ENCODE results near the gene ATL3.
"Not testable (repeated sequence)": the region's sequence is repeated elsewhere in the genome, so short reads cannot be mapped to it uniquely, and the experiment has no call there.

The ATL3 gene

DNA sequence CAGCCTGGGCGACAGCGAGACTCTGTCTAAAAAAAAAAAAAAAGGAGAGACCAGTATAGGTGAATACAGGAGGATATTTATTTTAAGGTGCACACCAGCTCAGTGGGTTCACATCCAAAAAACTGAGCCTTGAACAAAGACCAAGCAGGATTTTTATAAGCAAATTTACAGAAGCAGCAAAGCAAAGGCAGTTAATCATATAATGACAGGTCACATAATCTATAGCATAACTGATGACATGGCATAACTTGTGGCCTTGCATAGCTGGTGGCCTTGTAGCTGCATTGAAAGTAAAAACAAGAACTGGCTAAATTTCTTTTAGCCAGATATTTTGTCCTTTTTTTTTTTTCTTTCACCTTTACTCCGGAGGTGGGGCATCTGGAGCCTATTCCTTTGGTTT lies 54.2 kb downstream of the ATL3 start:
- DNase-seq: no peak

DNA sequence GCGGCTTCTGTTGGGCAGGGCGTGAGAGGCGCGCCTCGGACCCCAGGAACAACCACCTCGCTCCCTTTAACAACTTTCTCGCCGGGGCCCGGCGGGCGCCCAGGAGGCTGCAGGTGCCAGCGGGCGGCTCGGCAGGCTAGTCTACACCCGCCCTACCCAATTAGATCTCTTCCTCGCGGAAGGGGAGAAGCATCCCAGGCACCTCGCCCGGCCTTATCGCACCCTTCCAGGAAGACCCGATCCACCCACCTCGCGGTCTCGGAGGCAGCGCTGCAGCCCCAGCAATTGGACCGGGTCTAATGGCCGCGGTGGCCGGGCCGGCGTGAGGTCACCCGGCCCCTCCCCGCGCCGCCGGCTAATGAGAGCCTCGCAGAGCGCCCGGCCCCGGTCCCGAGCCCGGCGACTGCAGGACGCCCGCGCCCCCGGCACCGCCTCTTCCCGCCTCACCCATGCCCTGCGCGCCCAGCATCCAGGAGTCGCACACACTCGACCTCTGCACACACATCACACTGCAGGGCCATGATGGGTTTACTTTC lies 57.0 kb downstream of the ATL3 start, which contains the start of gene PLAAT3:
Gene PLAAT3 (minus strand): TSS at position 298 of the 536 bp plus-strand sequence. CDS start 419 bp downstream, outside the sequence.
- peak; percentile 15 to 39 for DNase-seq

DNA sequence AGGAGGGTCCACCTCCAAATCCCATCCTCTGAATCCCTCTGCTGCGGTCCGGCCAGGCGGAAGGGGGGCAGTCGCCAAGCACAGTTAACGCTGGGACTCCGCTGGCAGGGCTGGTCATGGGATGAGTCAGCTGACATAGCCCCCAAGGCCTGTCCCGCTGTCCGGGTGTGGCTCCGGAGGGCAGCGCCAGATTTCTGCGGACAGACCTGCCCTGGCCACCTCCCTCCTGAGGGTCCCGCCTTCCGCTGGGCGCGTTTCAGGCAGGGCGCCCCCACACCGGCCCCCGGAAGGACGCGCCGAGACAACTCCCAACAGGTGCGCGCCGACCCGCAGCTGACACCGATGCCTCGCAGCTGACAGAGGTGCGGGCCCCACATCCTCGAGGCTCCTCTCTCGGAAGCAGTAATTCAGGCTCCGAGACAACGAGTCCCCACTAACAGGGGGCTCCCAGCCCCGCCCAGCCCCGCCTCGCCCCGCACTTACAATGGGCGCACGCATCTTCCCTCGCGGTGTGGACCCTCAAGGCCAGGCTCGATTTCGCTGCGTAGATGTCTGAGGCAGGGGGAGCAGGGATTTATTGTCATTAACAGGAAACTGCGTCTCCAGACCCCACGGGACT lies 57.5 kb downstream of the ATL3 start:
- DNase-seq: peak in 1 of 2 experiments; percentile 5

DNA sequence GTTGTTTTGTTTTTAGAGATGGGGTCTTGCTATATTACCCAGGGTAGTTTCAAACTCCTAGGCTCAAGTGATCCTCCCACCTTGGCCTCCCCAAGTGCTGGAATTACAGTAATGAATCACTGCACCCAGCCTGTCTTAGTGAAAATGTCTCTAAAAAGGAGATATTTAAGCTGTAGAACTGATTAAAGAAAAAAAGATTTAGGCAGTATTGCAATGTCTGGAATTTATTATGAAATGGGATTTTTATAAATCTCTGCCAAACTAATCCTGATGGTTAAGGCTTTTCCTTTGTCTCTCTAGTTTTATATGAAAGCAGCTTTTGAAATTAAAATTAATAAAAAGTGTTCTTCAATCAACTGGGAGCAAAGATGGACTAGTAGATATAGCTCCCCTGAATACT lies 59.0 kb downstream of the ATL3 start:
- DNase-seq: no peak

DNA sequence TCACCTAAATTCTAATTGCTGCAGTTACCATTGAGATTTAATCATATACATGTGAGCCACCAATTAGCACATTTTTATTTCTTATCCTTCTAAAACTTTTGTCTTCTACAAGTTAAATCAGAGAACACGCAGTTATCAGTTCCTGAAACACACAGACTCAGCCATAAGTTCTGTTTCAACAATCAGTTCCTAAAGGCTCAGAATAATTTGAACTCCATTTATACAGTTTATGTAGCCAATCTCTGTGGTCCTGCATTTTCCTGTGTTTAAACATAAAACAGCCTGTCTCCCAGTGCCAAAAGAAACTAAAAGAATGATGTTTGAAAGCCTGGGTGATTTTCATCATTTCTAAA lies 59.8 kb downstream of the ATL3 start:
- no peak for DNase-seq

DNA sequence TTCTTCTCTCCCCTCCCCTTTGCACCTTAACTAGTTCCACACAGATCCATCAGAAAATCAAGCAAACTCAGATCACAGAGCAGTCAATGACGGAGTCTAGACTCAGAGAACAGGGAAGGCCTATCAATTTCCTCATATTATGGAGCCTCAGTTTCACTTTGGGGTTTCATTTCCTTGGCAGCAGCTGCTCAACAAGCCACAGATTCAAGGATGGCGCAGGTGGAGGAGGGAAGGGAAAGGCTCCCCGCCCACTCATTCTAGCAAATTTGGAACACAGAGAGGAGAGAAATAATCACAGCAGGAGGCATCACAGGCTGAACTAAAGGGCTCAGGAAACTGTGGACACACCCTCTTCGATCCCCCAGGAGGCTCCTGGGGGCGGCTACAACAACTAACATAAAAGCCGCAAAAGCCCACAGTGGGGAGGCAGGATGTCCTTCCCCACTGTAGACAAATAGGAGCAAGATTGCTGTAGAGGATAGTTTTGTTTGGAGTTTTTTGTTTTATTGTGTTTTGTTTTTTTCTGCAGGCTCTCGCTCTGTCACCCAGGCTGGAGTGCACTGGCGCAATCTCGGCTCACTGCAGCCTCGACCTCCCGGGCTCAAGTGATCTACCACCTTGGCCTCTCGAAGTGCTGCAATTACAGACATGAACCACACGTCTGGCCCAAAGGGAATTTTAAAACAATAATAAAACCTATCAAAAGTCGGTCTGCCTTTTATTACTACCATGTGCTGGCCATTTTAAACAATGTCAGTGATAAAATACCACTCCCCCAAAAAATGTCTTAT lies 60.4 kb downstream of the ATL3 start:
- no peak for DNase-seq

DNA sequence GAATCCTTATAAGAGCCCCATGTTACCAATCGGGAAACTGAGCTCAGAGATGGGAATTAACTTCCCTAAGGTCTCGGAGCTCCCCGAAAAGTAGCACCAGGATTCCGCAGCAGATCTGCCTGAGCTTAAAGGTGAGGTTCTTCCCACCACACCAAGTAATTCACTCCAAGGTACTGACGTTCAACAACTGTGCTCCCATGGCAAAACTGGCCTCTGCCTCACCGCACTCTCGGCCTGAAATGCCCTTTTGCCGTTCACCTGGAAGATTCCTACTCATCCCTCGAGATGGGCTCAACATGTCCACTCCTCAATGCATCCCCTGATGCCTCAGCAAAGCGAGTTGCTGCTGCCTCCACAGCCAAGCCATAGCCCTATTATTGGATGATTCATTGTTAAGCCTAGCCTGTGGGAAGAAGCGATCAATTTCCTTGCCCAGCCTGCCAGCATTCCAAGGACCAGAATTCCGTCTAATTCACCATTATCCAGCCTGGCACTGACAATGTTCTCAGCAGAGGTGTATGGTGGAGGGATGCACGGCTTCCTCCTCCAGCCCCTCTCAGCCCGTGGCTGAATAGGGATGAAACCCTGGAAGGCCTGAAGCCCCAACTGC lies 61.1 kb downstream of the ATL3 start:
- DNase-seq: no peak

DNA sequence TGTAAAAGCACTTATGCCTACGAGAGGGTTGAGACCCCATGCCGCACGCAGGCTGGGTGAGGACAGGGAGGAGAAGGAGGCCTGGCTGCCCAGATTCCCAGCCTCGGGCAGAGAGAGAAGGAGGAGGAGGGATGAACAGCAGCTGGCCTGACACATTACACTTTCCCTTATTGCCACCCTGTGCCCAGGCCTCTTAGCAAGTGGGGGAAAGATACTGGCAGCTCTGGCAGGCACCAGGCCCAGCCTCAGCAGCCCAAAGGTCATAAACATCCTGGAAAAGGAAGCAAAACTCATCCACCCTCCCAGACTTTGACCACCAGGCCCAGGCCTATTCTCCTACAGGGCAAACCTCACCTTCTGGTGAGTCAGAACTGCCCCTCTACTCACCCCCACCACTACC lies 61.6 kb downstream of the ATL3 start:
- DNase-seq: no peak

DNA sequence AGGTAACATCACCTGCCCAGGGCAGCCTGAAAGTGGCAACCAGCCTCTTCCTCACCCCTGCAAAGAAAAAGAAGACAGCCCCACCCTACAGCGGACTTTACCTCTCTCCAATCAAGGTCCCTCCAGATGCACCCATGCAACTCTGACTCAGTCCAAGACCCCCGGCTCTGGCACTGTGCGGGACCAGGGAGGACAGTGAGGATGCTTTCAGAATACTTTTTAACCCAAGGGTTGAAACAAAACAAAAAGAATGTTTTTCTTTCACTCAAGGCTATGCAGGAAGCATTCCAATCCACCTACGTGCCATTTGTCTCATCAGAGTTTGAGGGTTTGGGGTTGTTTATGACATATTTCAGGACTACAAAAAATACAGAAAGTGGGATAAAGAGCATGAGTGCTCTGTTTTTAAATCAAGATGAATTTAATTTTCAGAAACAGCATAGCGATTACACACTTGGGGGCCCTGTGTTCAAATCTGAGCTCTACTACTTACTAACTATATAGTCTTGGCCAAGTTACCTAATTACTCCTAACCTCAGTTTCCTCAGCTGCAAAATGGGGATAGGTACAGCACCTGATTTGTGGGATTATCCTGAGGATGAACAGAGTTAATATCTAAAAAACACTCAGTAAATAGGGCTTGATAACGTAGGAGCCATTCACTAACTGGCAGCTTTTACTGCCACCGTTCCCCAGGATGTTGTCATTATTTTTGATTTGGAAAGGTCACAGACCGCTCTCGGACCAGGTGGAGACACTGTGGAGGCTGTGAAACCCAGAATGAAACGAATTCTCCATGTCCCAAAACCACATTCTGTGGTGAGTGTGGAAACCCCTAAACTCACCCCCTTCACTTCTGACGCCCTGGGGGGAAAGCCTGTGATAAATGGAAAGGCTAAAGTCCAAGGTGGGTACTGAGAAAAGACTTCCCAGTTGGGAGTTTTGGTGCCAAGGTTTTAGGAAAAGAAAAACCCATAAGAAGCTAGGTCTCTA lies 62.5 kb downstream of the ATL3 start:
- no peak for DNase-seq

DNA sequence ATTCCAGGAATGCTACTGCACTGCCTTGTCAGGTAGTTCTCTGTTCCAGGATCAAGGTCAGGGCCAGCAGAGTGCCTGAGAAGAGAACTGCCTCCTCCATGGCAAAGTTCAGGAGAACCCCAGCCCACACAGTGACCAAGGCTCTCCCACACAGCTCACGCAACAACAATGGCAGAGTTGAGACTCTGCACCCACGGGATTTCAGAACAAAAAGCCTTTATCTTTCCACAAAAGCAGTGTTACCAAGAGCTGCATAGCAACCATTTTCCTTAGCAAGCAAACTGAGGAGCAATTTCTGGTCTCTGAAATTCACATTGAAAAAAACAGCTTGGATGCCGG lies 68.0 kb downstream of the ATL3 start:
- DNase-seq: no peak

DNA sequence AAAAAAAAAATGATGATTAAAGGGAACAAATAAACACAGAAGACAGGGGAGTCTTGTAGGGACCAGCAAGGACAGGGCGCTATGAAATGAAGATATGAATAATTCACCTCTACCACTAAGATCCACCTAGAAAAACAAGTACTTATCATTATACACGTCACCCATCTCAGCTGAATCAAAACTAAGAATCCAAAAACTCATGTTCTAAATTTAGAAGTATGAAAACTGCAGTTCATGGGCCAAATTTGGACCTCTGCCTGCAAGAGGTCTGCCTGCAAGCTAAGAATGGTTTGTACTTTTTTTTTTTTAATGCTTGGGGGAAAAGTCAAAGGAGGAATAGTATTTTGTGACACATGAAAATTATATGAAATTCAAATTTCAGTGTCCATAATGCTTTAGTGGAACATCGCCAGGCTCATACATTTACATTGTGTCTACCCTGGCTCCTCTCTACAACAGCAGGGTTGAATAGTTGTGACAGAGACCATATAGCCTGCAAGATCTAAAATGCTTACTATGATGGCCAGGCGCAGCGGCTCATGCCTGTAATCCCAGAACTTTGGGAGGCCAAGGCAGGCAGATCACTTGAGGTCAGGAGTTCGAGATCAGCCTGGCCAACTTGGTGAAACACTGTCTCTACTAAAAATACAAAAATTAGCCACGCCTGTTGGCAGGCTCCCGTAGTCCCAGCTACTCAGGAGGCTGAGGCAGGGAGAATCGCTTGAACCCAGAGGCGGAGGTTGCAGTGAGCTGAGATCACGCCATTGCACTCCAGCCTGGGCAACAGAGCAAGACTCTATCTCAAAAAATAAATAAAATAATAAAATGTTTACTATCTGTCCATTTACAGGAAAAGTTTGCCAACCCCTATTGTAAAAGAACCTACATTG lies 68.6 kb downstream of the ATL3 start:
- DNase-seq: not testable (repeated sequence)

DNA sequence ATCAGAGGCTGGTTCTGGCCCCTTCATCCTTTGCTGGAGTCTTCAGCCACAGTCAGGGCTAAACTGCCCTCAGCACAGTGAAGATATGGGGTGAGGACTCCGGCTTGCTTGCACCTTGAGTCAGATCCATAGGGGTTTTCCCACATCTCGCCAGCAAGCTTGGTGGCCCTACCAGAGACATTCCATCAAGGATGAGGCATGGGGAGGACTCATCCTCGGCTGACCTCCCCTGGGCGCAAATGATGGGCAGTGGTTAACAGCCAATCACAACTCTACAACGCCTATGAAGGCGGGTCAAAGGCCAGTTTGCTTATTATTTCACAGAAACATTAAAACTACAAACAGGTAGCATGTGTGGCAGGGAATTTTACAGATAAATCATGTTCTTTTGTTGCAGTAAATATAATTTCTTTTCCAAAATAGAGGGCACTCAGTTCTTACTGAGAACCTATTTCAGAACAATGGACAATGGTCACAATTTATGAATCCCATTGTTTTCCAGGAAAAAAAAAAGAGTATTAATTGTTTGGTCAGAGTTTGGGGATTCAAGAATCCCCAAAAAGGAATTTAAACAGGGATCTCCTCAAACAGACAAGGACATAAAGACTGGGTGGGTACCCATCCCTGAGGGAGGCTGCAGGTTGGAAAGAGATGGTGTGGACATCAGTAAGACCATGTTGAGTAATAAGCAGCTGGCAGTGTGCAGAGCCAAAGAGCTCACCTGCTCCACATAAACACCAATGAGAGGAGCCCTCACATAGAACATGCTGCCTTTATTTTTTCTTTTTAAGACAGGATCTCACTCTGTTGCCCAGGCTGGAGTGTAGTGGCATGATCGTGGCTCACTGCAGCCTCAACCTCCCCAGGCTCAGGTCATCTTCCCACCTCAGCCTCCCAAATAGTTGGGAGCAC lies 71.7 kb downstream of the ATL3 start:
- DNase-seq: no peak

DNA sequence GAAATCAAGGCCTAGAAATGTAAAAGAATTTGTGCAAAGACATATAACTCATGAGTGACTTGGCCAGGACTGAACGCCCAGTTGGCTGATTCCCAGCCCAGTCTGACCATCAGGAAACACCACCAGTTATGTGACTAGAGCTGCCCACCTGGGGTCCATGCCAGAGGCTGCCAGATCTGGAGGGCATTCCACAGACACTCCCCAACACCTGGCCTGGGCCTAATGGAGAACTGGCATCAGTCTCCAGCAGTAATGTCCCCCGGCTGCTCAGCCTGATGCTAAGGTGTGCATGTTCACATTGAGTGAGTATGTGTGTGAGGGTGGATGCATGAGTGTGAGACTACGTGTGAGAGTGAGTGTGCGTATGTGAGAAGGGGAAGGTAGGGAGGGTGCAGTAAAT lies 72.6 kb downstream of the ATL3 start:
- no peak for DNase-seq

DNA sequence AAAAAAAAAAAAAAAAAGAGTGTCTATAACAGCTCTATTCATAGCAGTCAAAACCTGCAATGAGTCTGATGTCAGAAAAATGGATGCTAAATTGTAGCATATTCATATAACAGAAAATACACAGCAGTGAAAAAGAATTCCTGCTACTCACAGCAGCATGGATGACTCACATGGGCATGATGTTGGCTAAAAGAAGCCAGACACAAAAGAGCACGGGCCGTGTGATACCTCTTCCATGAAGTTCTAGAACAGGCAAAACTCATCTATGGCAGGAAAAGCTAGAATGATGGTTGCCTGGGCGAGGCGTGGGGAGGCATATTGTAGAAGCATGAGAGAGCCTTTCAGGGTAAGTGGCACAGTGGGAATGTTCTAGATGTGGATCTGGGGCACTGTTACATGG lies 75.9 kb downstream of the ATL3 start:
- DNase-seq: no peak

DNA sequence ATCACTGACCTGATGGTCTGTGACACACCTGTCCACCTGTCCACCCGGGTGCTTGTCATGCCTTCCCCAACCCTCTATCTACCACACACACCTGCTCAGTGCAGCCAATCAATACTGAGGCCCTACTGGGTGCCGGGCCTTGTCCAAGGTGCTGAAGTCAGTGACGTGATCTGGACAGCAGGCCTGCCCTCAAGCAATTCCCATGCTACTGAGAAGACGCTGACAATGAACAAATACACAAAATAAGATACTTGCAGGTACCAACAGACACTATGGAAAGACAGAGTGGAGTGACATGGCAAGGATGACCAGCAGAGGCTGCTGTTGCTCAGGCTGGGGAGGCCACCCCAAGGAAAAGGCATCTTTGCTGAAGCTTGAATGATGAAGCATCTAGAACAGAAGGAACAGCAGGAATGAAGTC lies 78.2 kb downstream of the ATL3 start:
- DNase-seq: peak in 1 of 2 experiments; percentile 13

DNA sequence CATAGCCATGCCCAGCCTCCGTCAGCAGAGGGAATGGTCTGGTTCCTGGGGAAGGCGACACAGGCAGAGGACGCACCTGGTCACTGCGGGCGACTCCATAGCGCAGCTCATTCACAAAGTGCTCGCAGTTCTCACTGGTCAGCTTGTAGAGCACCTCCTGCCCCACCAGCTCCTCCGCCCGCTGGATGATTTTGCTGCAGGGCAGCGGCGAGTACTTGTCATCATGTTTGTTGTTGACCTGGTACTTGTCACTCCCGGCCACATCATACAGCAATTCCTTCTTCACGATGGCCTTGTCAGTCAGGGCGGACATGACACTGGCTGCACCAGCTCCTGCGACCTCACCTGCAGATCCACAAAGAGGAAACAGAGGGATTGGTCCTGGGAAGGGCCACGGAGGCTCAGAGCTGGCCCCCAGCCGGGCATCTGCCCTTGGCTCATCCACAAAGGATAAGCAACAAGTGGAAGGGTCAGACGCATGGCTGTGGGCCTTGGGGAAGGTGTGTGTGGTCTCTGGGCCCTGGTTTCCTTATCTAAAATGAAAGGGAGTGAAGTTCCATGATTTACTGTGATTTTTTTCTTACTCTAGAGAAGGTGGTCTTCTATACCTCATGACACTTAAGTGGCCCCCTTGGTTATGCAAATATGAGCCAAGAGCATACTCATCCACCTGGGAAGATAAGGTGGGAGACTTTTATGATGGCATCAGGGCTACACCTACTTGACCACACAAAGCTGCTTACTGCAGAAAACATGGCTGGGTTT lies 81.0 kb downstream of the ATL3 start:
- no peak for DNase-seq

DNA sequence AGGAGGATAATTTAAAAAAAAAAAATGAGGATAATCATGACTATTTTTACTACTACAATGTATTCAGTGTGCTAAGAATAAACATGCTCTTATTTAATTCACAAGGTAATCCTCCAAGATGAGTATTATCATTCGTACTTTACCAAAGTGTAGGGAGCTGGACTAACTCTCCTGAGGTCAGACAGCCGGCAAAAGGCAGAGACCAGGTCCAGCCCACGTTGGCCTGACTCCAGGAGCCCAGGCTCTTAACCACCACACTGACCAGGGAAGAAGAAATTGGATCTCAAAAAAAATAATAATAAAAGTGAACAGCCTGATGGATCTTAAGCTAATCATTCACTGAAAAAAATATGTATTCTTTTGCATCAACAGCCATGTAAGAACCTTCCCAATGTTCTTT lies 82.2 kb downstream of the ATL3 start:
- no peak for DNase-seq

DNA sequence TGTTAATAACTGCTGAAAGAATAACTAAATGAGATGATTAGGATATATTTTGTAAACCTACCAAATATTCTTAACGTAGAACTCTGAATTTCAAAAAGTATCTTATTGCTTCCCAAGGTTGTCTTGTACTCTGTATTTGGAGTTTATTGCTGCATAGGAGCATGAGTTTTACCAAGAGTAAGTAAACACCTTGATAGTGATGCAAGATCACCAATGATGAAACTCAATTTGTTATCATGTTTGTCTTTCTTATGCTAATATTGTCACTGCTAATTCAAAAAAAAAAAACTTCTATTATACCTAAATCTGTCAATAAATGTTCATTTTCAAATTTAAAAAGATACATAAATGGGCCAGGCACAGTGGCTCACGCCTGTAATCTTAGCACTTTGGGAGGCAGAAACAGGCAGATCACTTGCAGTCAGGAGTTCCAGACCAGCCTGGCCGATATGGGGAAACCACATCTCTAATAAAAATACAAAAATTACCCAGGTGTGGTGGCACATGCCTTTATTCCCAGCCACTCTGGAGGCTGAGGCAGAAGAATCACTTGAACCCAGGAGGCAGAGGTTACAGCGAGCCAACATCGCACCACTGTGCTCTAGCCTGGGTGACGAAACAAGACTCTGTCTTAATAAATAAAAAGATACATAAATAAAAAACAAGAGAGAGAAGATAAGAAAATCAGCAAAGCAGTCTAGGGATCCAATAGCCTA lies 84.6 kb downstream of the ATL3 start:
- no peak for DNase-seq

DNA sequence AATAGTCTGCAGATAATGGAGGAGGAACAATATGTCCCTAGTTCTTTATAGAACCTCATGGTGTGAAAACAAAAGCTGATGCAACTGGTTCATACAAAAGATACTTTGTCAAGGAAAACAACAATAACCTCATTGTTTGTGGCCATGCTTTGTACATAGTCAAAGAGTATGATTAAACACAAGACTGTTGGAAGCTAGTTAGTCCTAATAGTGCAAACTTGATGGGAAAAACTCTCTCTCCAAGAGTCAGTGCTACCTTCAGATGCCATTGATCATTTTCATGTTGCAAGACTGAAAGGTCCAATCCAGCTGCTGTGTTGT lies 87.9 kb downstream of the ATL3 start:
- DNase-seq: no peak
